GM18499 (cell line): ENCODE results near the gene CDKN3.
"Not testable (repeated sequence)": the region's sequence is repeated elsewhere in the genome, so short reads cannot be mapped to it uniquely, and the experiment has no call there.

ENCODE experiments used
- ATAC-seq: cut with Tn5 transposase; IDR thresholded peaks from one replicate; pipeline ENCODE4 v1.9.1; 2021; ENCODE audit warnings: moderate number of reproducible peaks; ENCODE audit not compliant: insufficient read depth, unreplicated experiment

The CDKN3 gene

DNA sequence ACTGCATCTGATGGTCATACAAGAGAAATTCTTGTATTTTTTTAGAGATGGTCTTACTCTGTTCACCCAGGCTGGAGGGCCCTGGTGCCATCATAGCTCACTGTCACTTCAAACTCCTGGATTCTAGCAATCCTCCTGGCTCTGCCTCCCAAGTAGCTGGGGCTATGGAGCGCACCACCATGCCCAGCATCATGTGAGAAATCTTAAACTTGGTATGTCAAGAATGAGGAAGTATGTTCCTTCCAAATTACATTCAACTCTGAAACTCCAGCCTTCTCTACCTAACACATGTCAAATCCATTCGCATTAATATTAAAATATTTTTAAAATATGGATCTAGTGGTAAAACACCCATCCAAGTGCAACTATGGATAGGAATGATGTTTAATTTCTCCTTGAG is 27.5 kb upstream of the CDKN3 start:
- no peak for ATAC-seq

DNA sequence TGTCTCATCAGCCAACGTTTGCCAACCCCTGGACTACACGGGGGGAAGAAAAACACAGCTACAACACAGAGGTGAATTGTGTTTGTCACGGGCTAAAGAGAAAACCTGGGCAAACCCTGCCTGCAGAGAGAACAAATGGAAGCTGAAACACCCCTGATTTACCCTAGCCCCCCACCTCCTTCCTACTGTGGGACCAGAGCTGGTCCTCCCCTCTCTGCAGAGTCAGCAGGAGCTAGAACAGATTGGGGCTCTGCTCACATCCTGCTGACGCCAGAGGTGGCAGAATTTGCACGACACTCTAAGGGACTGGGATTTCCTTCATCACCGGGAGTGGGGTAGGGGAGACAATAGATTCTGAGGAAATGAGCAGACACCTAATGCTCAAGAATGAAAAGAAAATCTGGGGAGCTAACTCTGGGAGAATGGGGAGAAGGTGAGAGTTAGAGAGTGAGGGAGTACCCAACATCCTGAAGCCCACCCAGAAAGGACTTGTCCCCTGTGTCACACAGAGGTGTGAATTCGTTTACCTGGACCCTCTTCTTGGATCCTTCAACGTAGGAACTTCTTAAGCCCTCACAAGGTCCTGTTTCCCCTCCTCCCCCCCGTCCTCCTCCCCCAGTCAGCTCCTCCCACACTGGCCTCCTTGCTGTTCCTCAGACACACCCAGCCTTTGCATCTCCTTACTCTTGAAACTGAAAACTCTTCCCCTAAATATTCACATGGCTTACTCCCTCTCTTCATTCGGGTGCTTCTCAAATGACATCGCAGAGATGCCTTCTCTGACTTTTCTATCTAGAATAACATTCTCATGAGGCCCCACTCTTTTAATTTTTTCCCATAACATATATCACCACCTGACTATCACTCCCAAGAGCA is 26.2 kb upstream of the CDKN3 start:
- no peak for ATAC-seq

DNA sequence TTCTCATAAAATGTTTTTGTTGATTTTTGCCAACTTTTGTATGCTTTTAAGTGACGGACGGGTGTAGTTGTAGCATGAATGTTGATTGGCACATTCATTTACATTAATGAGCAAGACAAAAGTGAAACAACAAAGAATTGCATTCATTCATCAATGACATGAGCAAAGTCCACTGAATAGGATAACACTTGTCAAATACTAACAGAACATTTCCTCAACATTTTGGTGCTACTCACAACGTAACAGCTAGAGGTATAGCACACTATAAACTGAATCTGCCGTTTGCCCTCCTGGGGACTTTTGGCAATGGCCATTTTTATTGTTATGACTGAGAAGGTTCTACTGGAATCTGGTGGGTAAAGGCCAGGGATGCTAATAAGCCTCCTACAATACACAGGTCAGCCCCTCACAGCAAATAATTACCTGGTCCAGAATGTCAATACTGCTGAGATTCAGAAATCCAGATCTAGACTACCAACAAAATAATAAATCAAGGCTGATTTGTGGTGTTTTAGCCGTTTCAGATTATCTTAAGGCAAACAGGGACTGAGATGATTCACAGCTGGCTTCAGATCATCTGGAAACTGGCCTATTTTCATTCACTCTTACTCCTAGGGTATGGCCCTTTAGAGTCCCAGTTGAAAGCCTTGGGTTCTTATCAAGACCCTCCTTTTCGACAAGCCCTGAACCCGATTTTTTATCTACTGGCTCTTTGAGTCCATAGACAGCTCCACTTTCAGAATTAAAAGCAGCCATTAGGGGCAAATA is 22.5 kb upstream of the CDKN3 start:
- no peak for ATAC-seq

DNA sequence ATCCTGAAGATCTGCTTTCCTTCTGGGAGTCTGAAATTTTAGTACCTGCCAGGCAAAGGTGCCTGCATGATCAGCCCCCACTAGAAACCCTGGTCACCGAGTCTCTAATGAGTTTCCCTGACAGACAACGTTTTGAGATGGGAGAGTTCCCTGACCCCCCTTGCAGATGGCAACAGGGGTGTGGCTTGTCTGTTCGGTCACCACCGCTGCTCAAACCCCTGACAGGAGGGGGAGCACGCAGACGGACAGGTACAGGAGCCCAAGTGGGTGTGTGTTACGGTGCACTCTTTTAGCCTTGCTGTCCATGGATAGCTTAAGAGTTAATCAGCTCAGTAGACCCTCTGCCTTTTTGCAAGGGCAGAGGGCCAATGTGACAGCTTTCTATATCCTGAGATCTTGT is 19.3 kb upstream of the CDKN3 start:
- ATAC-seq, result no peak

DNA sequence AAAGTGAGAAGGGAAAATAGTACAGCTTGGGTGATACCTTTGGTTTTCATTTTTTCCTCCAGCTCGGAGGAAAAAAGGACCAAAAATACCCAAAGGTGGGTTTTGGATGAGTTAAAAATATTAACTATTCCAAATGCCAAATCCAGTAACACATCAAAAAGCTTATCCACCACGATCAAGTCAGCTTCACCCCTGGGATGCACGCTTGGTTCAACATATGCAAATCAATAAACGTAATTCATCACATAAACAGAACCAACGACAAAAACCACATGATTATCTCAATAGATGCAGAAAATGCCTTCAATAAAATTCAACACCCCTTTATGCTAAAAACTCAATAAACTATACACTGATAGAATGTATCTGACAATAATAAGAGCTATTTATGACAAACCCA is 17.9 kb upstream of the CDKN3 start:
- not testable (repeated sequence) for ATAC-seq

DNA sequence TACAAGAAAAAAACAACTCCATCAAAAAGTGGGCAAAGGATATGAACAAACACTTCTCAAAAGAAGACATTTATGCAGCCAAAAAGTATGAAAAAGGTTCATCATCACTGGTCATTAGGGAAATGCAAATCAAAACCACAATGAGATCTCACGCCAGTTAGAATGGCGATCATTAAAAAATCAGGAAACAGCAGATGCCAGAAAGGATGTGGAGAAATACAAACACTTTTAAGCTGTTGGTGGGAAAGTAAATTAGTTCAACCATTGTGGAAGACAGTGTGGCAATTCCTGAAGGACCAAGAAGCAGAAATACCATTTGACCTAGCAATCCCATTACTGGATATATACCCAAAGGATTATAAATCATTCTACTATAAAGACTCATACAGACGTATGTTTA is 16.2 kb upstream of the CDKN3 start:
- ATAC-seq, result not testable (repeated sequence)

DNA sequence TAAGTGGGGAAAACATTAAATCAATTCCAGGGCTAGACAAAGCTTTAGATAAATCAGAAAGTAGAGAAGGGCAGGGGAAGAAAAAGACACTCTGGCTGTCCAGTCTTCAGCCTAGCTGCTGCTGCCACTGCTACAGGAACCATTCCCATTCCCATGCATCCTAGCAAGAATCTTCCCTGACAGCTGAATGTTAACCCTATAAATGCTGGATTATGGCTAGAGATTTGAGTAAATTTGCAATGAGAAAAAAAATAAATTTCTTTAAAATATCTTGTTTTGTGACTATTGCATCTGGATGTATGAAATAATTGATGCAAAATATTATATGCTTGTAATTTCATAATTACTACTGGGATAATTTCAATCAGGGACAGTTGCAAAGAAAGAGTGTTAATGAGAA is 15.0 kb upstream of the CDKN3 start:
- no peak for ATAC-seq

DNA sequence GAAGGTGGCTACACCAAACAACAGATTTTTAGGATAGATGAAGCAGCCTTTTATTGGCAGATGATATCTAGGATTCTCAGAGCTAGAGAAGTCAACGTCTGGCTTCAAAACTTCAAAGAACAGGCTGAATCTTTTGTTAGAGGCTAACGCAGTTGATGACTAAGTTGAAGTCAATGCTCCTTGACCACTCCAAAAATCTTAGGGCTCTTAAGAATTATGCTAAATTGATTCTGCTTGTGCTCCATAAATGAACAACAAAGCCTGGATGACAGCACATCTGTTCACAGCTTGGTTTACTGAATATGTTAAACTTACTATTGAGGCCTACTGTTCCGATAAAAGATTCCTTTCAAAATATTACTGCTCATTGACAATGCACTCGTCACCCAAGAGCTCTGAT is 13.0 kb upstream of the CDKN3 start:
- ATAC-seq, result no peak

DNA sequence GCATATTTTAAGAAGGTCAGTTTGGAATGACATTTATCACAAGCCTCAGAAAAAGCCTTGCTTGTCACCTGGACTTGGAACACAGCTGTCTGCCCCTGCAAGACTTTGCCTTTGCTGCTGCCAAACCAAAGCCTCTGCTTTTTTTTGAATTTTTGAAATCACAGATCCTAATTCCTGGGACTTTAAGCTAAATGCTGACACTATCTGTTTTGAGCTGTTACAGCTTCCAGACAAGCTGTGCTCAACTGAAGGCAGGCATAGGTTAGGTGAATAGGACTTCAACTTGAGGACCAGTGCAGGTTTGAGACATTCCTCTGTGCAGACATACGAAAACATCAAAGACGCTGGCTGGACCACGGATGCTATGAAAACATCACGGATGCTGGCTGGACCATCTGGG is 11.3 kb upstream of the CDKN3 start:
- no peak for ATAC-seq

DNA sequence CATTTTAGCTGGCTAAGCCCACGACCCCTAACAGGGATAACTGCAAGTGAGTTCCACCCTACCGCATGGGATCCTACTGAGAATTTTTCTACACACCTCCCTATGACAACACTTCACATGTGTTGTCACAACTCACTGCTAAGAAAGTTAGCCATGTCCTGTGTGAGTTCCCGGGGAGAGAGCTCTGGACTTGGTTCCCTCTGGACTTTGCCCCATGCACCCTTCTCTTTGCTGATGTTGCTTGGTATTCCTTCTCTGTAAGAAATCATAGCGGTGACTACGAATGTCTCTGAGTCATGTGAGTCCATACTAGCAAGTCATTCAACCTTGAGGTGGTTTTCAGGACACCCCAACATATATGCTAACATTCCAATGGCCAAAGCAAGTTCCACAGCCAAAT is 9.5 kb upstream of the CDKN3 start:
- ATAC-seq, result no peak

DNA sequence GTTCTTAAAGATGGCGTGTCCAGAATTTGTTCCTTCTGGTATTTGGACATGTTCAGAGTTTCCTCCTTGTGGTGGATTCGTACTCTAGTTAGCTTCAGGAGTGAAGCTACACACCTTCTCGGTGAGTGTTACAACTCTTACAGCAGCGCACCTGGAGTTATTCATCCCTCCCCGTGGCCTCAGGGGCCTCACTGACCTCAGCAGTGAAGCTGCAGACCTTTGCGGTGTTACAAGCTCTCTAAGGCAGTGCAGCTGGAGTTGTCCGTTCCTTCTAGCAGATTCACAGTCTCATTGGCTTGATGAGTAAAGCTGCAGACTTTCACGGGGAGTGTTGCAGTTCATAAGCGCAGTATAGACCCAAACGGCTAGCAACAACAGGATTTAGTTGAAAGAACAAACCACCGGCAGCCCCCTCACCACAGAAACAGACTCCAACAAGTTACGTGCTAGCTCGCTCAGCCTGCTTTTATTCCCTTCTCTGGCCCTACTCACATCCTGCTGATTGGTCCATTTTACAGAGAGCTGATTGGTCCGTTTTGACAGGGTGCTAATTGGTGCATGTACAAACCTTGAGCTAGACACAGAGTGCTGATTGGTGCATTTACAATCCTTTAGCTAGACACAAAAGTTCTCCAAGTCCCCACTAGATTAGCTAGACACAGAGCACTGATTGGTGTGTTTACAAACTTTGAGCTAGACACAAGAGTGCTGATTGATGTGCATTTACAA is 4.5 kb upstream of the CDKN3 start:
- no peak for ATAC-seq

DNA sequence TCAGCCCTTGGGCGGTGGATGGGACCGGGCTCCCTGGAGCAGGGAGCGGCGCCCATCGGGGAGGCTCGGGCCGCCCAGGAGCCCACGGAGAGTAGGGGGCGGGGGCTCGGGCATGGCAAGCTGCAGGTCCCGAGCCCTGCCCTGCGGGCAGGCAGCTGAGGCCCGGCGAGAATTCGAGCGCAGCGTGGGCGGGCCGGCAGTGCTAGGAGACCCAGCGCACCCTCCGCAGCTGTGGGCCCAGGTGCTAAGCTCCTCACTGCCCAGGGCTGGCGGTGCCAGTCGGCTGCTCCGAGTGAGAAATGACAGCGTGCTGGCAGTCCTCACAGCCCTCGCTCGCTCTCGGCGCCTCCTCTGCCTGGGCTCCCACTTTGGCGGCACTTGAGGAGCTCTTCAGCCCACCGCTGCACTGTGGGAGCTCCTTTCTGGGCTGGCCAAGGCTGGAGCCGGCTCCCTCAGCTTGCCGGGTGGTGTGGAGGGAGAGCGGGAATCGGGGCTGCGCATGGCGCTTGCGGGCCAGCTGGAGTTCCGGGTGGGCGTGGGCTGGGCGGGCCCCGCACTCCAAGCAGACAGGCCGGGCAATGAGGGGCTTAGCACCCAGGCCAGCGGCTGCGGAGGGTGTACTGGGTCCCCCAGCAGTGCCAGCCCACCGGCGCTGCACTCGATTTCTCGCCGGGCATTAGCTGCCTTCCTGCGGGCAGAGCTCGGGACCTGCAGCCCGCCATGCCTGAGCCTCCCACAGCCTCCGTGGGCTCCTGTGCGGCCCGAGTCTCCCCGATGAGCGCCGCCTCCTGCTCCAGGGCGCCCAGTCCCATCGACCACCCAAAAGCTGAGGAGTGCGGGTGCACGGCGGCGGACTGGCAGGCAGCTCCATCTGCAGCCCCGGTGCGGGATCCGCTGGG is 3.6 kb upstream of the CDKN3 start:
- ATAC-seq, result not testable (repeated sequence)

DNA sequence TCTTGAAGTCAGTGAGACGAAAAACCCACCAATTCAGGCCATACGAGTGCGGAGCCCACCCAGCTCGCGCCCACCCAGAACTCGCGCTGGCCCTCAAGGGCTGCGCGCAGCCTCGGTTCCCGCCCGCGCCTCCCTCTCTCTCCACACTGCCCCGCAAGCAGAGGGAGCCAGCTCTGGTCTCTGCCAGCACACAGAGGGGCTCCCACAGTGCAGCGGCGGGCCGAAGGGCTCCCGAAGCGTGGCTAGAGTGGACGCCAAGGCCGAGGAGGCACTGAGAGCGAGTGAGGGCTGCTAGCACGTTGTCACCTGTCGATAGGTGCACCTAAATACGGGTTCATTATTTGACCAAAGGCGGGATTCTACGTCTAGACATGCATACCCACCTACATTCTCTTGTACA is 2.2 kb upstream of the CDKN3 start:
- no peak for ATAC-seq

DNA sequence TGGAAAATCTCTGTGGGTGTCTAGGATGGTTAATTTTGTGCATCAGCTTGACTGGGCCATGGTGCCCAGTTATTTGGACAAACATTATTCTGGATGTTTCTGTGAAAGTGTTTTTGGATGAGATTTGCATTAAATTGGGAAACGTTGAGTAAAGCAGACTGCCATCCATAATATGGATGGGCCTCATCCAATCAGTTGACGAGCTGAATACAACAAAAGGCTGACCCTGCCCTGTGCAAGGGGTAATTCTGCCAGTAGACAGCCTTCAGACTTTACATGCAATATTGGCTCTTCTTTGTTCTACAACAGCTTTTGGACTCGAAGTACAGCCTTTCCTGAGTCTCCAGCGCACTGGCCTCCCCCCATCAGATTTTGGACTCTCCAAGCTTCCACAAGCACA is 1.5 kb upstream of the CDKN3 start:
- ATAC-seq, result no peak

DNA sequence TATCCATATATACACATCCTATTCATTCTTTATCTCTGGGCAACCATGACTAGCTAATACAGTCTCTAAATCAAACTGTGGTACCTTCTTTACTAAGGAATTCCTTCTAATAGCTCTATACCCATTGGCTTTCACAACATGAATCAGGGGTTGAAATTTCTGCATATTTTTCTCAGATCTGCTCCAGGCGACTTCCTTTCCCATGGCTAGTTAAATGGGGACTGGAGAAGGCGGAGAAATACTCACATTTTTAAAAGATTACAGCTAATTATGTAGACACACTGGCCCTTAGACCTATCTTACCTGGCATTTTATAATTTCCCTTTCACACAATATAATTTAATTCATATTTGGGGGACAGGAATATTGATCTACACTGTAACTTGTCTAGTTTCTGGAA is 1.1 kb upstream of the CDKN3 start:
- ATAC-seq, result no peak

DNA sequence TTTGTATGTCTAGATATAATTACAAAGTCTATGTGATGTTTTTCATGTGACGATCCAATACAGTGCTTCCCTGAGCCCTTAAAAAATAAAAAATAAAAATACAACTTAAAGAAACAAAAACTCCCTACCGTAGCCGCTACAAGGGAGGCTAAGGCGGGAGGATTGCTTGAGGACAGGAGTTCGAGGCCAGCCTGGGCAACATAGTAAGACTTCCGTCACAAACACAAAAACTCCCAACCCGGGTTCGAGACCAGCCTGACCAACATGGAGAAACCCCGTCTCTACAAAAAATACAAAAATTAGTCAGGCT is 669 bp upstream of the CDKN3 start:
- no peak for ATAC-seq

DNA sequence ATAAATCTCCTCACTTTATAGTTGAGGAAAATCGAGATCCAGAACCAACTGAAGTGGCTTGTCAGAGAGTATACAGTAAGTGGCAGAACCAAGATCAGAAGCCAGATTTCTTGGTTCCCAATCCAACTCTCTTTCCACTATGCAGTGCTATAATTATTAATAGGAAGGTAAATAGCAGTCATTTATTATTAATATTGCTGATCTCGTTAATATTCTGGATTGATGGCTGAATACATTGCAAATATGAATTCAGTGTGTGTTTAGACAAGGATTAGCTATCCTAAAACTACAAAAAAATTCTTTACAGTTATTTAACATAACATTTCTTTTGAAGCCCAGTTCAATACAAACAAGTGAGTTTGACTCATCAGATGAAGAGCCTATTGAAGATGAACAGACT is 2.8 kb downstream of the CDKN3 start:
- ATAC-seq, result no peak

DNA sequence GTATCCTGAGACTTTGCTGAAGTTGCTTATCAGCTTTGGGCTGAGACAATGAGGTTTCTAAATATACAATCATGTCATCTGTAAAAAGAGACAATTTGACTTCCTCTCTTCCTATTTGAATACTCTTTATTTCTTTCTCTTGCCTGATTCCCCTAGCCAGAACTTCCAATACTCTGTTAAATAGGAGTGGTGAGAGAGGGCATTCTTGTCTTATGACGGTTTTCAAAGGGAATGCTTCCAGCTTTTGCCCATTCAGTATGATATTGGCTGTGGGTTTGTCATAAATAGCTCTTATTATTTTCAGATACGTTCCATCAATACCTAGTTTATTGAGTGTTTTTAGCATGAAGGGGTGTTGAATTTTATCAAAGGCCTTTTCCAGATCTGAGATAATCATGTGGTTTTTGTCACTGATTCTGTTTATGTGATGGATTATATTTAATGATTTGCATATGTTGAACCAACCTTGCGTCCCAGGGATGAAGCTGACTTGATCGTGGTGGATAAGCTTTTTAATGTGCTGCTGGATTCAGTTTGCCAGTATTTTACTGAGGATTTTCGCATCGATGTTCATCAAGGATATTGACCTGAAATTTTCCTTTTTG is 6.7 kb downstream of the CDKN3 start:
- ATAC-seq, result not testable (repeated sequence)

DNA sequence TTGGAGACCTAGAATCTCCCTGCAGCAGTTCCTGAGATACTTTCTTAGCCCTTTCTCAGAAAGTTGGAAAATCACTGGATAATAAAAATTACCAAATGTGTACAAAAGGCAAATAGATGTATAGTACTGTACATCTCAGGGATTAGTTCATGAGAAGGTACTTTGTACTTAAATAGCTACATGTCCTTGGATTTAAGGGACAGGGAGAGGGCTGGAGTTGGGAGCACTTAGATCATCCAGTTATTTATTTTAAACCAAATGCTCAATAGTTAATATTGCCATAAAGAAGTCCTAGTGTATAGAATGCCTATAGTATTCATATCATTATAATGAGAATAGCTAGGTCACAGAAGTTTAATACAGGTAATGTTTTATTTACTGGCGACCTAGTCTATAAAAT is 13.4 kb downstream of the CDKN3 start:
- no peak for ATAC-seq

DNA sequence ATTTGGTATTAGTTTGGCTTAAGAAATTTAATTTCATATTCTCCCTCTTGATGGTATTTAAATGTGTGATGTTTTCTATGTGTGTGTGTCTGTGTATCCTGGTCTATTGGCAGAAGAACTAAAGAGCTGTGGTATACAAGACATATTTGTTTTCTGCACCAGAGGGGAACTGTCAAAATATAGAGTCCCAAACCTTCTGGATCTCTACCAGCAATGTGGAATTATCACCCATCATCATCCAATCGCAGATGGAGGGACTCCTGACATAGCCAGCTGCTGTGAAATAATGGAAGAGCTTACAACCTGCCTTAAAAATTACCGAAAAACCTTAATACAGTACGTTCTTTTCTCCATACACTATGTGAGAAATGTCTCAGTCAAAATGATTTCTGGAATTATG is 14.6 kb downstream of the CDKN3 start:
- ATAC-seq, result no peak
